PC-3 (cell line): ENCODE measurements around the gene CASP8AP2.
"Not testable (repeated sequence)": the region's sequence is repeated elsewhere in the genome, so short reads cannot be mapped to it uniquely, and the experiment has no call there.

Experiments
- EZH2 ChIP-seq: fragments of 300-600 bp; sonication (generic); IDR thresholded peaks from one replicate; pipeline ENCODE4 v1.6.1; 2017; ENCODE audit warnings: antibody characterized with exemption, mild to moderate bottlenecking, low read length; ENCODE audit not compliant: unreplicated experiment
- TF ChIP-seq, protein P1 (sequence below): fragments of 300-600 bp; sonication (generic); conservative IDR thresholded peaks from 2 replicates; pipeline ENCODE4 v1.5.1; 2017; ENCODE audit warnings: antibody characterized with exemption, low read depth, mild to moderate bottlenecking, low read length

DNA sequence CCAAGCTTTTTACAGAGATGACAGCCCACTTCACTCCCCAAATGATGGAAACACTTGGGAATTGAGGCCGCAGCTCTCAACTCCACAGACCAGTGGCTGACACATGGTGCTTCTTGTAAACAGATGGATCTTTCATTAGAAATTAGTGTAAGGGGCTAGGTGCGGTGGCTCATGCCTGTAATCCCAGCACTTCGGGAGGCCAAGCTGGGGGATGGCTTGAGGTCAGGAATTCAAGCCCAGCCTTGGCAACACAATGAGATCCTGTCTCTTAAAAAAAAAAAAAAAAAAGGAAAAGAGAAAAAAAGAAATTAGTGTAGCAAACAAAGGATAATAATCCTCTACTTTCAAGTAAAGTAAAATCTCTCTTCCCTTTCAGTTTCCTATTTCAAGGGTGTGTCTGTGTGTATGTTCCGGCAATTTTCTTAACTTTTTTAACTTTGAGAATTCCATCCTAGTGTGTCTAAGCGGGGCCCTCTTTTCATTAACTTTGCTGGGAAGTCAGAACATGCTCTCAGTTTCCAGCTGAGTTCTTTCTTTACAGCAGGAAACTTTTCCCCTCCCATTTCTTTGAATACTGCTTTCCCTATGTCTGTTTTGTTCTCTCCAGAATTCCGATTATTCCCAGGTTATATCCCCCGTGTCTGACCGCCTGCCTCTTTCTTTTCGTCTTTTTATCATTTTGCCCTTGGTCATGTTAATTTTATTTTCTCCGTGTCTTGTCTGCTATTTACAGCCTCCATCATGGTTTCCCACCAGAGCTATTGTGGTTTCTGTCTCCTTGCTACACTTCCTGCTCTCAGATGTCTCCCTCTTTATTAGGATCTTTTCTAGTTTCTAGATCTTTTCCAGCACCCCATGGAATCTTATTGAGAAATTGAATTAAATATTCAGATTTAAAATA is 80.6 kb downstream of the CASP8AP2 start:
- TF ChIP-seq, protein P1, sequence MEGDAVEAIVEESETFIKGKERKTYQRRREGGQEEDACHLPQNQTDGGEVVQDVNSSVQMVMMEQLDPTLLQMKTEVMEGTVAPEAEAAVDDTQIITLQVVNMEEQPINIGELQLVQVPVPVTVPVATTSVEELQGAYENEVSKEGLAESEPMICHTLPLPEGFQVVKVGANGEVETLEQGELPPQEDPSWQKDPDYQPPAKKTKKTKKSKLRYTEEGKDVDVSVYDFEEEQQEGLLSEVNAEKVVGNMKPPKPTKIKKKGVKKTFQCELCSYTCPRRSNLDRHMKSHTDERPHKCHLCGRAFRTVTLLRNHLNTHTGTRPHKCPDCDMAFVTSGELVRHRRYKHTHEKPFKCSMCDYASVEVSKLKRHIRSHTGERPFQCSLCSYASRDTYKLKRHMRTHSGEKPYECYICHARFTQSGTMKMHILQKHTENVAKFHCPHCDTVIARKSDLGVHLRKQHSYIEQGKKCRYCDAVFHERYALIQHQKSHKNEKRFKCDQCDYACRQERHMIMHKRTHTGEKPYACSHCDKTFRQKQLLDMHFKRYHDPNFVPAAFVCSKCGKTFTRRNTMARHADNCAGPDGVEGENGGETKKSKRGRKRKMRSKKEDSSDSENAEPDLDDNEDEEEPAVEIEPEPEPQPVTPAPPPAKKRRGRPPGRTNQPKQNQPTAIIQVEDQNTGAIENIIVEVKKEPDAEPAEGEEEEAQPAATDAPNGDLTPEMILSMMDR: not testable (repeated sequence)
- TF ChIP-seq EZH2: not testable (repeated sequence)
